Hepatic stellate cell (primary cell): ENCODE results near the gene TTLL4.
"Not testable (repeated sequence)": the region's sequence is repeated elsewhere in the genome, so short reads cannot be mapped to it uniquely, and the experiment has no call there.

ENCODE experiments used
- DNase-seq: peaks from one replicate; pipeline ENCODE4 v3.0.0; 2011; ENCODE audit warnings: low spot score

TTLL4 gene

DNA sequence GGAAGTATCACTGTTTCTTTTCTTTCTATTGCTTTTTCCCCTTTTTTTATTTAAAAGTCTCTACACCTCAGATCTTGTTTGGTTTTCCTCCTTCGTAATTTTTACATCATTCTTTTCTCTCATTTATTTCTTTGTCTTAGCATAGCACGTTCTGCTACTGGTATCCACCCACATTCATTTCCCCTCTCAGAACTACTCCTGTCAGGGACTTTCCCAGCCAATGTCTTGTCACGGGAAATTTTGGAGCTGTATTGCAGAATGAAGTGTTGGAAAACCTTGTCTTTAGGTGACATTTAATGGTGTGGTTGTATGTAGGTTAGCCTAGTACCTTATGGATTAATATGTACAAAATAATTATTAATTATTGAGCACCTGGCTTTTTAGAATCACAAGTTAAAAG is 34.0 kb downstream of the TTLL4 start:
- no peak for DNase-seq

DNA sequence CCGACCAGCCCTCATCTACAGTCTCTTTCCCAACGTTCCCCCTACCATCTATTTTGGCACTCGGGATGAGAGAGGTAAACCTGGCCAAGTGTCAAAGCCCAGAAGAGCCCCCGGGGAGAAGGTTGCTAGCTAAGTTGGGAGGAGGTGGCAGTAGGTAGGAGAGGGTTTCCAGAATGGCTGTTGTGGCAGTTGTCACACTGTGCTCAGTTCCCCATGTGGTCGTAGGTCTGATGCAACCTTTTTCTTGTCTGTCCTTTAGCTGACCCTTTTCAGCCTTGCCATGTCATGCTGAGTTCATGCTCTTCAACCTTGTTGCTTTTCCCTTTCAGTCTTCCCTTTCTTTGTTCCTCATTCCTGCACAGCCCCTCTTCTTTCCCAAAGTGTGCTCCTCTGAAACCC is 34.5 kb downstream of the TTLL4 start:
- no peak for DNase-seq

DNA sequence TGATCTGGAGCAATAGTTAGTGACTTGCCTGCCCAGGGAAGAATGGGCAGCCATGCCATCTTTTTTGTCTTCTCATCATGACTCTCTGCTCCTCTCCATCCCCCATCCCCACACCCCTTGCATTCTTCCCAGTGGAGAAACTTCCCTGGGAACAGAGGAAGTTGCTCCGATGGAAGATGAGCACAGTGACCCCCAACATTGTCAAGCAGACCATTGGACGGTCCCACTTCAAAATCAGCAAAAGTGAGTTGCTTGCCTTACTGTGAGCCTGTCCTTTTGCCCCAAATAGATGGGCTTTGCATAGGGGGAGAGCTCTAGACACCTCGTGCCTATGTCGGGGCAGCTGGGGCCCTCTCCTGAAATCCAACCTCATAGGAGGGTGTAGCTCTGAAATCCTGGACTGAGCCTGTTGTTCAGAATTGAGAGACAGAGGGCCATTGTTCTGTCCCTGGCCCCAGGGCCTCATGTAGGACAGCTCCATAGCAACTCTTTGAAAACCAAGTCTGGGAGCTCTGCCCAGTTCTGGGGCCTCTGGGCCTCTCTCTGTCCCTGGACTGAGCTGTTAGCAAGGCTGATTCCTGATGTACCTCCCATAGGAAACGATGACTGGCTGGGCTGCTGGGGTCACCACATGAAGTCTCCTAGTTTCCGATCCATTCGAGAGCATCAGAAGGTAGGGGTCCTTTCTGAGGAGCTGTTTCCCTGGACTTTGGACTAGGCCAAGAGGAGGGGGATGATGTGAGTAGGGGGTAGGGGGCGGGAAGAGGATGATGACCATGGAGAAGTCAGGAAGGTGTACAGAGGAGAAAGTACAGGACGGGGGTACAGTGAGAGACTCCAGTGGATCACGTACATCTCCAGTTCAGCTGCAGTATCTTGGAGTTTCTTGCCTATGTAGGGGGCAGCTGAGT is 35.2 kb downstream of the TTLL4 start:
- DNase-seq = no peak

- no peak for DNase-seq
Observed at GRCh38 chr2:218746470-218746795, 35.8 kb downstream of the TTLL4 start.

- no peak for DNase-seq
Observed at GRCh38 chr2:218746960-218747359, 36.3 kb downstream of the TTLL4 start.

DNA sequence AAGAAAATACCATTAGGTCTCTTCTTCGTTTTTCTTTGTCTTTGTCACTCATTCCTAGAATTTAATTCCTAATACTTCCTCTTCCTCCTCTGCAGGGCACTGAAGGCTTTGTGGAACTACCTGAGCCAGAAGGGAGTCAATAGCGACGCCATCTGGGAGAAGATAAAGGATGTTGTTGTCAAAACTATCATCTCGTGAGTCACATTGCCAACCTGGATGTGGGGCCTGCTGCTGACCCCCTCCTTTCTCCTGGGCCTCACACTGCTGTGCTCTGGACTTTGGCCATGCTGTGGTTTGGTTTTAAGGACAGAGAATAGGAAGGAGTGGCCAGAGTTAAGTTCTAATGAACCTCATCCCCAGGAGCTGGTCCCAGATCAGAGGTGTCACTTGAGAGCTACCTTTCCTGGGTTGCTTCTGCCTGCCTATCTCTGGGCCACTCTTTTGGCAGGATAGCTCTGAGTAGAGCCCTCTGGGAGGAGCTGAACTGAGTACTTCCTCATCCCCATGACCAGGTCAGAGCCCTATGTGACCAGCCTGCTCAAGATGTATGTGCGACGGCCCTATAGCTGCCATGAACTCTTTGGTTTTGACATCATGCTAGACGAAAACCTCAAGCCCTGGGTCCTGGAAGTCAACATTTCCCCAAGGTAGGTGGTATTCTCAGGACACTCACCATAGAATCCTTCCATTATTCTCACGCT is 38.3 kb downstream of the TTLL4 start:
- no peak for DNase-seq

- no peak for DNase-seq
Observed at GRCh38 chr2:218754201-218754600, 43.6 kb downstream of the TTLL4 start.

DNA sequence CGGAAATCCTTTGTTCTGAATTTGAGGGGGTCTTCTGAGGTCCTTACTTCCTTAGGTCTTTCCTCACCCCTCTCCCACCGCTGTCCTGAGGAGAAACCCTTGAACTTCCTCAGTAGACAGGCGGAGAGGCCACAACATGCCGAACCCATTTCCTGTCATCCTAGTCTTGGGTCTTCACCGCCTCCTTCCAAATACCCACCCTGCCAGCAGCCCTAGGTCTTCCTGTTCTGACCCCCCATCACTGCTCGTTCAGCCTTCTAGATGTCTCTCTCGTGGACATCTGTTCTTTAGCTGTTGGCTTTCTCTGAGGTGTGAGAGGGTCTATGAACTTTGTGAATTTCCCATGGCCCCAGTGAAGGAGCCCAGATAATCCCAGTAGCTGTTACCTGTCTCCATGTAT is 44.1 kb downstream of the TTLL4 start:
- no peak for DNase-seq

- no peak for DNase-seq
Observed at GRCh38 chr2:218755198-218755566, 44.5 kb downstream of the TTLL4 start.

- no peak for DNase-seq
Observed at GRCh38 chr2:218755567-218756404, 45.2 kb downstream of the TTLL4 start.

DNA sequence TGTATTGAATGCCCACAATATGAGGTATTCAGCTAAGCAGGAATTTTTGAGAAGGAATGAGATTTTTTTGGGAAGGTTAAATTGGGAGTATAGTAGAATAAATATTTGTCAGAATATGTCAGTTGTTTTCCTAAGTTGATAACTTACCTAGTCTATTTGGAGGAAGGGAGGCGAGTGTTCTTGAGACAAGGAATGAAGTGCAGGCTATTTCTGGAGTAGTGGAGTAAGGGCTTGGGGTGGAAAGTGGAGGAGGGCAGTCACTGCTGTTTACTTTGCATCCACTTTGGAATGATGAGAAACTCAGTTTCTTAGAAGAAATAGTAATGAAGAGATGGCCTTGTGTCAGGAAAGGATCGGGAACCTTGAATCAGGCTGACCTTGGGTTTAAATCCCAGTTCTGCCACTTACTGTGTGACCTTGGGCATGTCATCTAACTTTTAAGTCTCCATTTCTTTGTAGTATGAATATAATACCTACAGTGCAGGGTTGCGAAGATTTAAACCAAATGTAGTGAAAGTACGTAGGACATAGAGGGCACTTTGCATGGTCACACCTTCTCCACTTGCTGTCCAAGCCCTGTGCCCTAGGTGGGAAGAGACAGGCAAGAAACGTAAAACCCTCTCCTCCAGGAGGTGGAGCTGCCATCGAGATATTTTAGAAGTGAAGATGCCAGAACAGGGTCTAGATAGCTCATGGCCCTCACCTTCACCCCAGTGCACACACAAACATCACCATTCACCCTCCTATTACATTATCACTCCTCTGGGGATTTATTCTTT is 46.2 kb downstream of the TTLL4 start:
- DNase-seq = no peak

DNA sequence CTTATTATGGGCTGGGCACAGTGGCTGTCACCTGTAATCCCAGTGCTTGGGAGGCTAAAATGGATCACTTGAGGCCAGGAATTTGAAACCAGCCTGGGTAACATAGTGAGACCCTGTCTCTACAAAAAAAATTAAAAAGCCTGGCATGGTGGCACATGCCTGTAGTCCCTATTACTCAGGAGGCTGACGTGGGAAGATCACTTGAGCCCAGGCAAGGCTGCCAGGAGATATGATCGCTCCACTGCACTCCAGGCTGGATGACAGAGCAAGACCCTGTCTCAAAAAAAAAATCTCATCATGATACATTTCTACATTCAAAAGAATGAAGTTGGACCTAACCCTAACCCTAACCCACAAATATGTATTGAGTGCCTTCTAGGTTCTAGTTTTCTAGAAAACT is 51.2 kb downstream of the TTLL4 start:
- no peak for DNase-seq

DNA sequence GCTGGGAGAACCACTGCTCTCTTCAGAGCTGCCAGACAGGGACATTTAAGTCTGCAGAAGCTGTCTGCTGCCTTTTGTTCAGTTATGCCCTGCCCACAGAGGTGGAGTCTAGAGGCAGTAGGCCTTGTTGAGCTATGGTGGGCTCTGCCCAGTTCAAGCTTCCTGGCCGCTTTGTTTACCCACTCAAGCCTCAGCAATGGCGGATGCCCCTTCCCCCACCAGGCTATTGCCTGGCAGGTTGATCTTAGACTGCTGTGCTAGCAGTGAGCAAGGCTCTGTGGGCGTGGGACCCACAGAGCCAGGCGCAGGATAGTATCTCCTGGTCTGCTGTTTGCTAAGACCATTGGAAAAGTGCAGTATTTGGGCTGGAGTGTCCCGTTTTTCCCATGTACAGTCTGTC is 62.1 kb downstream of the TTLL4 start:
- not testable (repeated sequence) for DNase-seq

DNA sequence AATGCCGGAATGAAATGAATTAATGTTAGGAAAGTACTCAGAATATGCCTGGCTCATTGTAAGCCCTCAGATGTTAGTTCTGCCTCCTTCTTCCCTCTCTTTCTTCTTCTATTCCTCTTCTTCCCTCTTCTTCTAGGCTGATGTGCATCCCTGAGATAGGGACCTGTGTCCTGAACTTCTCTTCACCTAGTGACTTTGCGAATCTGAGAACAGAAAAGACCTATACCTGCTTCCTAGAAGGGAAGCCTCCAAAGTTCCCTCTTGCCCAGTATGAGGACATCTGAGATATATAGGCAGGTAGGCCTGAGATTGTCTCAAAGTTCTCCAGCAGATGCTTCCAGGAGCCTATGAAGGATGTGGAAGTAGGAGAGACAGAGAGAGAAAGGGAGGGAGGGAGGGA is 63.2 kb downstream of the TTLL4 start:
- no peak for DNase-seq

- no peak for DNase-seq
Observed at GRCh38 chr2:218776488-218776887, 65.9 kb downstream of the TTLL4 start.

DNA sequence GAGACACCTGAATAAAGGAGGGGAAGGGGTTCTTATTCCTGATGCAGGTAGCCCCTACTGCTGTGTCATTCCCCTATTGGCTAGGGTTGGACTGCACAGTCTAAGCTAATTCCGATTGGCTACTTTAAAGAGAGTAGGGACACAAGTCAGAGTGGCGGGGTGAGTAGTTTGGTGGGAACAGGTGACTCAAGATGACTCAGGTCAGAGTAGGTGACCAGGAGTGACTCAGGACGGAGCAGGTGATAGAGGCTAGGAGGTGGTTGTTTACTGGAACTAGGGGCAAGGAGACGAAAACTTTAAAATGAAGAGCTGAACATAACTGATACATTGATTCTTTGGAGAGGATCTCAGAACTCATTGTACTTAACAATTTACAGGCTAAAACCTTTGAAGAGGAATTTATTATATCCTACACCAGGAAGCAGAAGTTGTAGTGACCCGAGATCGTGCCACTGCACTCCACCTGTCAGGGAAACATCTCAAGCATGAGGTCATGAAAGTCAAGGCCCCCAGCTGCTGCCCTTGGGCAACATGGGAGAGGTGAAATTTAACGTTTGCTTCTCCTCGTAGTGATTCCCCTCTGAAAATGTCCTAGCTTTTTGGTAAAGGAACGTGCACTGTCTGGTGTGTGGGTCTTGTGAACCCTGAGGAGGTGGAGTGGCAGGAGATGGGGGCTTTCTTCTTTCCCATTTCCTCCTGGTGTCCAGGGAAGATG is 66.8 kb downstream of the TTLL4 start:
- no peak for DNase-seq

- DNase-seq = no peak
Observed at GRCh38 chr2:218780046-218780445, 69.4 kb downstream of the TTLL4 start.

GRCh38 chr2:218780851-218781690 is 70.4 kb downstream of the TTLL4 start:
- peak; percentile 21 for DNase-seq

GRCh38 chr2:218781691-218782527 is 71.3 kb downstream of the TTLL4 start, which contains the start of gene CYP27A1:
Gene CYP27A1, plus strand, starts transcription at chr2:218782147. Its CDS starts 36 bp downstream, at chr2:218782183.
- peak; percentile 62 for DNase-seq
